ENCODE results near the gene HEXB.
A peak's percentile ranks its signal among the peaks of the same experiment; 100 is the strongest.

Gene HEXB

GRCh38 chr5:74761241-74761640, 76.2 kb downstream of the HEXB start:
- in situ Hi-C loops (cut with MboI; ENCODE audit: low pct_unique_long_range_greater_than_20kb, low sequenced_read_pairs, unreplicated experiment): loop anchor here (25.0 kb wide), 1 partner anchor 151 kb away; no protein-coding TSS in a partner anchor
- no peak for TF ChIP-seq CTCF (IDR thresholded peaks at IDR 0.05; ENCODE audit: extremely low read depth, insufficient read depth, missing control alignments)
- DNase-seq (ENCODE audit: low spot score): no peak

- in situ Hi-C loops (cut with MboI; ENCODE audit: low pct_unique_long_range_greater_than_20kb, low sequenced_read_pairs, unreplicated experiment): loop anchor here (25.0 kb wide), 1 partner anchor 150 kb away; no protein-coding TSS in a partner anchor
- no peak for DNase-seq (ENCODE audit: low spot score)
- no peak for TF ChIP-seq CTCF (IDR thresholded peaks at IDR 0.05; ENCODE audit: extremely low read depth, insufficient read depth, missing control alignments)
Observed at GRCh38 chr5:74762599-74762998, 77.6 kb downstream of the HEXB start.

DNA sequence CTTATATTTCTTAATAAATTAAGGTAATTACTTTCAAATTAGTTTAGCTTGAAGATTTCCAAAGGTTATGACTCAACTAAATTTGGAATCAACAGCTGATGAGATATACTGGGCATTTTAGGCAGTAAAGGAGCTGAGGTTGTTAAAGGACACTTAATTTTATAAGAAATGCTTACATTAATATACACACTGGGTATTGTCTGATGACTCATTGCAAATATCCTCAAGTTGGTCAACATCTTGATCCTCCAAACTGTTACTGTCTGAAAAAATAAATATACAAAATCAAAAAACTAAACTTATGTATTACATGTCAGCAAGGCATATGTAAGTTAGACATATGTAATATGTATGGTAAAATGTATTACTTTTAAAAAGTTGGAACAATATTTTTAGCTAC, 78.5 kb downstream of the HEXB start:
- in situ Hi-C loops (cut with MboI; ENCODE audit: low pct_unique_long_range_greater_than_20kb, low sequenced_read_pairs, unreplicated experiment): loop anchor here (25.0 kb wide), 1 partner anchor 149 kb away; no protein-coding TSS in a partner anchor
- no peak for DNase-seq (ENCODE audit: low spot score)
- TF ChIP-seq CTCF (IDR thresholded peaks at IDR 0.05; ENCODE audit: extremely low read depth, insufficient read depth, missing control alignments): no peak

DNA sequence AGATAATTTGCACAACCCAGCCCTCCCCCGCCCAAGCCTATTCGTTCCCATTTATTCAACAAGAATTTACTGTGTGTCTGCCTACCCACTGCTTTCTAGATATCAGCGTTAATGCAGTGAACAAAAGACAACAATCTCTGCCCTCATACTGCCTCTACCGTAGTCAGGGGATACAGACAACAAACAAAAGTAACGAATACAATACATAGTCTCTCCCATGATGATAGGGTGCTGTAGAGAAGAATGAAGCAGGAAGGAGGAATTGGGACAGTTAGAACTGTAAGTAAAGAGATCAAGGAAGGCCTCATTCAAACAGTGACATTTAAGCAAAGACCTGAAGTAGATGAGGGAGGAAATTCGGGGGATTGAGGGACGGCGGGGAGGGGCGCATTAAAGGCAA, 80.2 kb downstream of the HEXB start:
- DNase-seq (ENCODE audit: low spot score): no peak
- in situ Hi-C loops (cut with MboI; ENCODE audit: low pct_unique_long_range_greater_than_20kb, low sequenced_read_pairs, unreplicated experiment): loop anchor here (25.0 kb wide), 1 partner anchor 147 kb away; no protein-coding TSS in a partner anchor
- TF ChIP-seq CTCF (IDR thresholded peaks at IDR 0.05; ENCODE audit: extremely low read depth, insufficient read depth, missing control alignments): no peak

GRCh38 chr5:74765929-74766328, 80.9 kb downstream of the HEXB start:
- TF ChIP-seq CTCF (IDR thresholded peaks at IDR 0.05; ENCODE audit: extremely low read depth, insufficient read depth, missing control alignments): no peak
- no peak for DNase-seq (ENCODE audit: low spot score)
- in situ Hi-C loops (cut with MboI; ENCODE audit: low pct_unique_long_range_greater_than_20kb, low sequenced_read_pairs, unreplicated experiment): loop anchor here (25.0 kb wide), 1 partner anchor 146 kb away; no protein-coding TSS in a partner anchor

DNA sequence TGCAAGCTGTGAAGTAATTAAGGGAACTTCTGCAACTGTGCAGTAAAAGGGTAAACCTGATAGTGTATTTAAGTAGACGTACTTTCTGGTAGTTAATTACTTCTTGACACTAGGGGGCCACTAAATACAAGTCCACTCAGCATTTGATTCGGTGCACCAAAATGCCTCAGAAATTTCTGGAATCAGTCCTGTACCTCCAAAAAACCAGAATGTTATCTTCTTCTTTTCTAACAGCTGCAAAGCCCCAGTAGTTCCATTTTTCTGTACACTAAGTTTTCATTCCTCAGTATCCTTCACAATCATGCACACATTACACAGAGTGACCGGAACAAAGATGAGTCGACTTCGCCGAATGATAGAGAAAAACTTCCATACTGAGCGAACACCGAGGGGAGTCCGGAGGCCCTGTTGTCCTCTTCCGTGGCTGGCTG, 81.4 kb downstream of the HEXB start:
- peak; percentile 51 for TF ChIP-seq CTCF (IDR thresholded peaks at IDR 0.05; ENCODE audit: extremely low read depth, insufficient read depth, missing control alignments)
- in situ Hi-C loops (cut with MboI; ENCODE audit: low pct_unique_long_range_greater_than_20kb, low sequenced_read_pairs, unreplicated experiment): loop anchor here (25.0 kb wide), 1 partner anchor 146 kb away; no protein-coding TSS in a partner anchor
- peak; percentile 59 for DNase-seq (ENCODE audit: low spot score)
